ENCODE data around the gene RBM23.

DNA sequence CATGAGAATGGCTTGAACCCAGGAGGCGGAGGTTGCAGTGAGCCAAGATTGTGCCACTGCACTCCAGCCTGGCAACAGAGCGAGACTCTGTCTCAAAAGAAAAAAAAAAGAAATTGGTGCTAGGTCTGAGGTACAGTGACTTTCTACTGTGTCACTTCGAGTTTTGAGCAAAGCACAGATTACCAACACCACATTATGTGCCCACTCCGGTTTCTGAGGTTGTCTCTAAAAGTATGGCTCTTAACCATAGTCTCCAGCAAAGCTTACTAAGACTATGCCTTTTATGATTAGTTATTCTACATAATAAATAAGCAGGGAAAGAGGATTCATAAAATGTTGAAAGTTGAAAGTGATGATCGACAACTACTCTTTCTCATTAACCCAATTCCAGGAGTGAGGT, 8.0 kb downstream of the RBM23 start:
- TF ChIP-seq, protein P1, sequence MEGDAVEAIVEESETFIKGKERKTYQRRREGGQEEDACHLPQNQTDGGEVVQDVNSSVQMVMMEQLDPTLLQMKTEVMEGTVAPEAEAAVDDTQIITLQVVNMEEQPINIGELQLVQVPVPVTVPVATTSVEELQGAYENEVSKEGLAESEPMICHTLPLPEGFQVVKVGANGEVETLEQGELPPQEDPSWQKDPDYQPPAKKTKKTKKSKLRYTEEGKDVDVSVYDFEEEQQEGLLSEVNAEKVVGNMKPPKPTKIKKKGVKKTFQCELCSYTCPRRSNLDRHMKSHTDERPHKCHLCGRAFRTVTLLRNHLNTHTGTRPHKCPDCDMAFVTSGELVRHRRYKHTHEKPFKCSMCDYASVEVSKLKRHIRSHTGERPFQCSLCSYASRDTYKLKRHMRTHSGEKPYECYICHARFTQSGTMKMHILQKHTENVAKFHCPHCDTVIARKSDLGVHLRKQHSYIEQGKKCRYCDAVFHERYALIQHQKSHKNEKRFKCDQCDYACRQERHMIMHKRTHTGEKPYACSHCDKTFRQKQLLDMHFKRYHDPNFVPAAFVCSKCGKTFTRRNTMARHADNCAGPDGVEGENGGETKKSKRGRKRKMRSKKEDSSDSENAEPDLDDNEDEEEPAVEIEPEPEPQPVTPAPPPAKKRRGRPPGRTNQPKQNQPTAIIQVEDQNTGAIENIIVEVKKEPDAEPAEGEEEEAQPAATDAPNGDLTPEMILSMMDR (IDR thresholded peaks at IDR 0.05; ENCODE audit: low read length) = no peak
- TF ChIP-seq EZH2 (IDR thresholded peaks at IDR 0.05; ENCODE audit: borderline replicate concordance, low read length) = no peak
